ENCODE data around the gene IGFBPL1.

- TF ChIP-seq CTCF (conservative IDR thresholded peaks at IDR 0.05 in 1 of 2, IDR thresholded peaks at IDR 0.05 in 1 of 2; ENCODE audit: extremely low read depth in 1 of 2, insufficient read depth in 1 of 2, low read depth in 1 of 2, low read length in 2 of 2) (peak; percentile 48 to 71), EZH2 (IDR thresholded peaks at IDR 0.05; ENCODE audit: borderline replicate concordance, low read length) (no peak)
Measured at GRCh38 chr9:38371495-38371894, 52.8 kb downstream of the IGFBPL1 start.

All from mammary epithelial cell (primary cell).